Measurements from ENCODE around the gene ADCY1. TPM values are rescaled to one million over a fixed set of nuclear protein-coding genes. Genes with fewer than 3 reads are reported as not detected.
A peak's percentile ranks its signal among the peaks of the same experiment; 100 is the strongest.

ADCY1 gene
- total RNA-seq, 4 donors from 2014 or later = 2.5 to 9.0 (median 5.6) TPM

DNA sequence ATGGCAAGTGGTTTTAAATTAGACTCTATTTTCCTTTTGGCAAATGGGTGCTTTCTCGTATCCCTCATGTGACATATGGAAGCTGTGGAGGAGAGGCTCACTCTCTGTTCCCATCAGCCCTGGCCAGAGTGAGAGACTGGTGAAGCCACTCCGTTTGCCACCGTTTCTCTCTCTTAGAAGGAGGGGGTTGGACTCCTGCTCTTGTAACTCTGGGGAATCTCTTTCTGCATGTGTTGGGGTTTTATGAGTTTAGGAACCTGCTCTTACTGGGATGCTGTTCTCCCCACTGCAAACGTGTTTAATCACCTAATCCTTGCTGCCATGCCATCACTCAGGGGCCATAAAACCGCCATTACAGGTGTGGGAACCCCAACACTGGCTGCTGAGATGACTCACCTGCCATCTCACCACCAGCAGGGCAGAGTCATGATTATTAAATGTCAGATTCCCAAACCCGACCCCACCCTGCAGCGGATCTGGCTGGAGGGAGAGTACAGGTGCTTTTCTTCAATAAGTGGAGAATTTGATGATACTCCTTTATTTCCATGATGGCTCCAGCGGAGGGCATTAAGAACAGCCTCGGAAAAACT lies 103.2 kb downstream of the ADCY1 start:
- Histone ChIP-seq H3K9me3 (no peaks in the 10 kb centered on the region), H3K27me3 (no peaks in the 10 kb centered on the region), H3K27ac (no peak overlapping the region), H3K4me3 (no peak overlapping the region), H3K4me1 (no peaks in the 10 kb centered on the region), H3K36me3 (no peaks in the 10 kb centered on the region)
- 86 to 88% methylated on average over 9 of the region's 9 CpGs for WGBS, 2 donors
- DNase-seq (ENCODE audit: low spot score in 2 of 2) = peak in 1 of 2 donors; percentile 2
- TF ChIP-seq EP300 (IDR thresholded peaks at IDR 0.05) = no peak
- no peak for TF ChIP-seq POLR2A (IDR thresholded peaks at IDR 0.05)
- TF ChIP-seq, protein P1, sequence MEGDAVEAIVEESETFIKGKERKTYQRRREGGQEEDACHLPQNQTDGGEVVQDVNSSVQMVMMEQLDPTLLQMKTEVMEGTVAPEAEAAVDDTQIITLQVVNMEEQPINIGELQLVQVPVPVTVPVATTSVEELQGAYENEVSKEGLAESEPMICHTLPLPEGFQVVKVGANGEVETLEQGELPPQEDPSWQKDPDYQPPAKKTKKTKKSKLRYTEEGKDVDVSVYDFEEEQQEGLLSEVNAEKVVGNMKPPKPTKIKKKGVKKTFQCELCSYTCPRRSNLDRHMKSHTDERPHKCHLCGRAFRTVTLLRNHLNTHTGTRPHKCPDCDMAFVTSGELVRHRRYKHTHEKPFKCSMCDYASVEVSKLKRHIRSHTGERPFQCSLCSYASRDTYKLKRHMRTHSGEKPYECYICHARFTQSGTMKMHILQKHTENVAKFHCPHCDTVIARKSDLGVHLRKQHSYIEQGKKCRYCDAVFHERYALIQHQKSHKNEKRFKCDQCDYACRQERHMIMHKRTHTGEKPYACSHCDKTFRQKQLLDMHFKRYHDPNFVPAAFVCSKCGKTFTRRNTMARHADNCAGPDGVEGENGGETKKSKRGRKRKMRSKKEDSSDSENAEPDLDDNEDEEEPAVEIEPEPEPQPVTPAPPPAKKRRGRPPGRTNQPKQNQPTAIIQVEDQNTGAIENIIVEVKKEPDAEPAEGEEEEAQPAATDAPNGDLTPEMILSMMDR (IDR thresholded peaks at IDR 0.05) = no peak

DNA sequence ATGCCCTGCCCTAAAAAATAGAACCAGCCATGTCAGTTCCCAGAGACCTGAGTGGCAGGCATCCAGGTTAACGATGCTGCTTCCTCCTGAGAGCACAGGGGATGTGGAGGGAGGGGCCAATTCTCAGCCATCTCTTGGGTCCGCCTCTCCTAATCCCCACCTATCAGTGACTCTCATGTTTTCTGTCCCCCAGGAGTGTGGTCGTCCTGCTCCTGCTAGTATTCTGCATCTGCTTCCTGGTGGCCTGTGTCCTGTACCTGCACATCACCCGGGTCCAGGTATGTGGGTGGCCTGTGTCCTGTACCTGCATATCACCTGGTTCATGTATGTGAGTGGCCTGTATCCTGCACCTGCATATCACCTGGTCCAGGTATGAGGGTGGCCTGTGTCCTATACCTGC lies 105.3 kb downstream of the ADCY1 start:
- Histone ChIP-seq H3K36me3 (no peaks in the 10 kb centered on the region), H3K4me3 (no peak overlapping the region), H3K27me3 (no peaks in the 10 kb centered on the region), H3K4me1 (no peaks in the 10 kb centered on the region), H3K27ac (no peak overlapping the region), H3K9me3 (no peaks in the 10 kb centered on the region)
- DNase-seq (ENCODE audit: low spot score in 2 of 2) = no peak
- 75 to 89% methylated on average over 4 of the region's 4 CpGs for WGBS, 2 donors
- TF ChIP-seq, protein P1 (IDR thresholded peaks at IDR 0.05) = no peak
- no peak for TF ChIP-seq EP300 (IDR thresholded peaks at IDR 0.05)
- TF ChIP-seq POLR2A (IDR thresholded peaks at IDR 0.05) = no peak

DNA sequence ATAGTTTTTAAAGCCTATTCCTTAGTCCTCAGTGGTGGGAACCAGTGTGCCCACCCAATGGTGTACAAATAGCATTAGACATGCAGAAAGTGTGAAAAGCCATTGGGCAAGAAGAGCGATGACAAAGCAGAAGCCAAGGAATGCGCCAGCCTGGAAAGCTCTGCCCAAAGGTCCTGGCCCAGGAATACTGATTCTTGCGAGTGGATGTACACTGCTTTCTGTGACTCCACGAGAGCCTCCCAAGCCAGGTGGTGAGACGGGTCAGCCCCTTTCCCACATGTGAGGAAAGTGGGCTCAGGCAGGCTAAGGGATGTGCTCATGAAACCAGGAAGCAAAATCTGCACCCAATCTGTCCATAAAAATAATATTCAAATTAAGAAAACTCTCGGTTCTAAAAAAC lies 106.6 kb downstream of the ADCY1 start:
- 86 to 92% methylated on average over 6 of the region's 6 CpGs for WGBS, 2 donors
- H3K9me3 ChIP-seq = no peaks in the 10 kb centered on the region
- no peaks in the 10 kb centered on the region for H3K36me3 ChIP-seq
- no peak for TF ChIP-seq POLR2A (IDR thresholded peaks at IDR 0.05)
- TF ChIP-seq, protein P1 (IDR thresholded peaks at IDR 0.05) = no peak
- TF ChIP-seq EP300 (IDR thresholded peaks at IDR 0.05) = no peak
- DNase-seq (ENCODE audit: low spot score in 2 of 2) = no peak
- H3K4me3 ChIP-seq = no peak overlapping the region
- no peaks in the 10 kb centered on the region for H3K4me1 ChIP-seq
- H3K27me3 ChIP-seq = no peaks in the 10 kb centered on the region
- H3K27ac ChIP-seq = no peak overlapping the region

DNA sequence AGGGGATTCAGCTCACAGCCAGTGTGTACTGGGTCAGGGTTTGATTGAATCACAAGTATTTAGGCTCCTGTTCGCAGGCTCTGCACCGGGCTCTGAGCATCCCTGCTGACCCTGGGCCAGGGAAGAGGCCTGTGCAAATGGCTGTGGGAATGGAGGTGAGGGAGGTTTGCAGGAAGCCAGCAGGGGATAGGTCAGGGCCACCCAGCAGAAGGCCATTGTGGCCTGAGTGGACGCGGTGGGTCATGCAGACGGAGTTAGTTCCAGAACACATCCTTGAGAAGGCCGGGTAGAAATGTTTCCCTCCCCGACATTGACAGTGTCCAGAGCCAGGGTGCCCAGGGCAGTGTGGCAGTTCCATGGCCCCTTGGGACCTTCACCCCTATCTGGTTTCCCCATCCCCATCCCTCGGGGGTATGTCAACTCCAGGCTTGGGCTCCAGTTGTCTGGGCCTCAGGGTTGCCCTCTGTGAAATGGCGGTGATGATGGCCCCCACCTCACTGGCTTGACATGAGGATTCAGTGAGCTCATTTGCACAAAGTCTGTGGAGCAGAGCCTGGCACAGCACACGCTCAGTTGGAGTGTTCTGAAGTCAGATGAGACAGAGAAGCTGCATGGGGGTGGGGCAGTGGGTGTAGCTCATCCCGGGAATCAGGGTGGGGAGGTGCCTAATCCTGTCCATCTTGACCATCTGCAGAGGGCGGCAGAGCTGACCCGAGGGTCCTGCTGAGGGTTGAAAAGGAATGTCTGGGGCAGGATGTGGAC lies 107.6 kb downstream of the ADCY1 start:
- TF ChIP-seq POLR2A (IDR thresholded peaks at IDR 0.05) (no peak), EP300 (IDR thresholded peaks at IDR 0.05) (no peak)
- TF ChIP-seq, protein P1 (IDR thresholded peaks at IDR 0.05) = no peak
- WGBS, 2 donors = 77 to 84% methylated on average over 11 to 13 of the region's 13 CpGs

DNA sequence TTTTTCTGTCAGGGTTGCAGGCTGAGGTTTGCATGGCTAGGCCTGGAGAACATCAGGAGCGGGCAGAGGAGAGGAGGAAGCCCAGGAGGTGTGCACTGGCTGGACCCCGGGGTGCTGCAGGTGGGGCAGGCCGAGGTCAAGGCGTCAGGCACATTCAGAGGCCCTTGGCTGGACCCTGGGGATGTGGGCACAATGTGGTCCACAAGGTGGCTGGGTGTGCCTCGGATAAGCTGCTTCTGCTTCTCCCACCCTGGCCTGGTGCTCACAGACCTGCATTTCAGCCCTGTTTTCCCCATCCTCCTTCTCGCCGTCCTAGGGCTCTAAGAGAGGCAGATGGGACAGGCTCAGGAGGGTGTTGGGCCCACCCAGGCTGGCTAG lies 108.2 kb downstream of the ADCY1 start:
- no peaks in the 10 kb centered on the region for H3K27me3 ChIP-seq
- no peak for TF ChIP-seq POLR2A (IDR thresholded peaks at IDR 0.05)
- no peak for TF ChIP-seq EP300 (IDR thresholded peaks at IDR 0.05)
- TF ChIP-seq, protein P1 (IDR thresholded peaks at IDR 0.05) = no peak
- no peaks in the 10 kb centered on the region for H3K4me1 ChIP-seq
- H3K36me3 ChIP-seq = no peaks in the 10 kb centered on the region
- H3K27ac ChIP-seq = no peak overlapping the region
- DNase-seq (ENCODE audit: low spot score in 2 of 2) = no peak
- H3K9me3 ChIP-seq = no peaks in the 10 kb centered on the region
- H3K4me3 ChIP-seq = no peak overlapping the region
- WGBS, 2 donors = 78 to 82% methylated on average over 7 of the region's 7 CpGs

More for the DNA sequence above, 107.6 kb downstream of the ADCY1 start:
- Histone ChIP-seq H3K27ac (no peak overlapping the region), H3K4me3 (no peak overlapping the region), H3K9me3 (no peaks in the 10 kb centered on the region), H3K4me1 (no peaks in the 10 kb centered on the region), H3K27me3 (no peaks in the 10 kb centered on the region), H3K36me3 (no peaks in the 10 kb centered on the region)
- peak in 1 of 2 donors; percentile 2 for DNase-seq (ENCODE audit: low spot score in 2 of 2)
